Neural cell (in vitro differentiated cells): Measurements from ENCODE around the gene IL17RC. TPM values are rescaled to one million over a fixed set of nuclear protein-coding genes. Genes with fewer than 3 reads are reported as not detected.

Experiments
- H2AFZ ChIP-seq: fragments of 200-600, 300-800 bp; sonication (generic), shearing (Covaris generic); 2 replicates; pipeline ENCODE4 v1.6.0; 2014; ENCODE audit warnings: low read depth, mild to moderate bottlenecking, antibody characterized with exemption, low read length, moderate library complexity
- H3F3A ChIP-seq: fragments of 200-600 bp; shearing (Covaris generic); 2 replicates; pipeline ENCODE4 v1.6.1; 2016; ENCODE audit warnings: mild to moderate bottlenecking, moderate library complexity, mixed read lengths, antibody characterized with exemption, low read length; ENCODE audit not compliant: insufficient read depth, poor library complexity, severe bottlenecking
- H3K27ac ChIP-seq: fragments of 200-600, 300-800 bp; sonication (generic), shearing (Covaris generic); 2 replicates; pipeline ENCODE4 v1.5.1; 2014; ENCODE audit warnings: mild to moderate bottlenecking, low read length, moderate library complexity
- H3K27me3 ChIP-seq: fragments of 300-800, 200-600 bp; sonication (generic), shearing (Covaris generic); 2 replicates; pipeline ENCODE4 v1.6.0; 2014; ENCODE audit warnings: mild to moderate bottlenecking, low read depth, low read length, moderate library complexity; ENCODE audit not compliant: insufficient read depth
- H3K36me3 ChIP-seq: fragments of 300-800, 200-600 bp; sonication (generic), shearing (Covaris generic); 2 replicates; pipeline ENCODE4 v1.5.1; 2014; ENCODE audit warnings: mild to moderate bottlenecking, antibody characterized with exemption, low read length, moderate library complexity; ENCODE audit not compliant: insufficient read depth
- H3K4me2 ChIP-seq: fragments of 300-800, 200-600 bp; sonication (generic), shearing (Covaris generic); 2 replicates; pipeline ENCODE4 v1.6.0; 2014; ENCODE audit warnings: mild to moderate bottlenecking, low read length
- H3K4me3 ChIP-seq: fragments of 300-800, 200-600 bp; sonication (generic), shearing (Covaris generic); 2 replicates; pipeline ENCODE4 v1.5.1; 2014; ENCODE audit warnings: mild to moderate bottlenecking, low read length, moderate library complexity
- H3K79me2 ChIP-seq: fragments of 200-600 bp; shearing (Covaris generic); replicated peaks from 2 replicates; pipeline ENCODE4 v1.6.0; 2014; ENCODE audit warnings: mild to moderate bottlenecking, low read length, moderate library complexity; ENCODE audit not compliant: insufficient read depth
- H3K9ac ChIP-seq: fragments of 300-800, 200-600 bp; sonication (generic), shearing (Covaris generic); 2 replicates; pipeline ENCODE4 v1.6.1; 2016; ENCODE audit warnings: mild to moderate bottlenecking, low read length, mixed read lengths
- H3K9me2 ChIP-seq: fragments of 200-600 bp; shearing (Covaris generic); 2 replicates; pipeline ENCODE4 v1.6.1; 2016; ENCODE audit warnings: mild to moderate bottlenecking, low read length, mixed read lengths; ENCODE audit not compliant: insufficient read depth
- H3K9me3 ChIP-seq: fragments of 200-600, 300-800 bp; sonication (generic), shearing (Covaris generic); 2 replicates; pipeline ENCODE4 v1.6.1; 2016; ENCODE audit warnings: mild to moderate bottlenecking, mixed run types, low read length, moderate library complexity, mixed read lengths
- H4K20me1 ChIP-seq: fragments of 200-600 bp; shearing (Covaris generic); 2 replicates; pipeline ENCODE4 v1.6.1; 2016; ENCODE audit warnings: mild to moderate bottlenecking, mixed run types; ENCODE audit not compliant: insufficient read depth
- CTCF ChIP-seq: fragments of 450-650 bp; IDR thresholded peaks from 2 replicates; pipeline ENCODE4 v1.5.1; 2014; ENCODE audit warnings: antibody characterized with exemption, mild to moderate bottlenecking, moderate library complexity; ENCODE audit not compliant: poor library complexity, severe bottlenecking
- EP300 ChIP-seq: fragments of 450-650 bp; conservative IDR thresholded peaks from 2 replicates; pipeline ENCODE4 v1.6.1; 2014; ENCODE audit warnings: antibody characterized with exemption, mild to moderate bottlenecking, moderate library complexity; ENCODE audit not compliant: poor library complexity, severe bottlenecking
- EZH2 ChIP-seq: fragments of 200-600, 300-800 bp; shearing (Covaris generic), sonication (generic); IDR thresholded peaks from 2 replicates; pipeline ENCODE4 v1.6.1; 2014; ENCODE audit warnings: antibody characterized with exemption, low read length, borderline replicate concordance, mild to moderate bottlenecking; ENCODE audit not compliant: insufficient read depth, poor library complexity, severe bottlenecking
- MXI1 ChIP-seq: fragments of 450-650 bp; conservative IDR thresholded peaks from 2 replicates; pipeline ENCODE4 v1.6.1; 2014; ENCODE audit warnings: antibody characterized with exemption, mild to moderate bottlenecking; ENCODE audit not compliant: poor library complexity, severe bottlenecking
- POLR2AphosphoS5 ChIP-seq: IDR thresholded peaks from 2 replicates; pipeline ENCODE4 v1.6.1; 2012
- RAD21 ChIP-seq: fragments of 450-650 bp; conservative IDR thresholded peaks from 2 replicates; pipeline ENCODE4 v1.6.1; 2014; ENCODE audit warnings: antibody characterized with exemption, mild to moderate bottlenecking, moderate library complexity
- REST ChIP-seq: IDR thresholded peaks from 2 replicates; pipeline ENCODE4 v1.6.1; 2012; ENCODE audit warnings: borderline replicate concordance
- SMC3 ChIP-seq: fragments of 450-650 bp; conservative IDR thresholded peaks from 2 replicates; pipeline ENCODE4 v1.6.1; 2014; ENCODE audit warnings: antibody characterized with exemption, mild to moderate bottlenecking, moderate library complexity; ENCODE audit not compliant: poor library complexity
- TAF1 ChIP-seq: IDR thresholded peaks from 2 replicates; pipeline ENCODE4 v1.6.1; 2012; ENCODE audit warnings: low read depth
- polyA plus RNA-seq: library from polyadenylated mRNA; depleted of rRNA; stranded (reverse); fragments of >200 nt; gene quantifications from 2 replicates; pipeline ENCODE4 v1.2.3, GENCODE V29; 2014

Gene IL17RC
- polyA plus RNA-seq, 1 donor from 2014 or later, result not detected

DNA sequence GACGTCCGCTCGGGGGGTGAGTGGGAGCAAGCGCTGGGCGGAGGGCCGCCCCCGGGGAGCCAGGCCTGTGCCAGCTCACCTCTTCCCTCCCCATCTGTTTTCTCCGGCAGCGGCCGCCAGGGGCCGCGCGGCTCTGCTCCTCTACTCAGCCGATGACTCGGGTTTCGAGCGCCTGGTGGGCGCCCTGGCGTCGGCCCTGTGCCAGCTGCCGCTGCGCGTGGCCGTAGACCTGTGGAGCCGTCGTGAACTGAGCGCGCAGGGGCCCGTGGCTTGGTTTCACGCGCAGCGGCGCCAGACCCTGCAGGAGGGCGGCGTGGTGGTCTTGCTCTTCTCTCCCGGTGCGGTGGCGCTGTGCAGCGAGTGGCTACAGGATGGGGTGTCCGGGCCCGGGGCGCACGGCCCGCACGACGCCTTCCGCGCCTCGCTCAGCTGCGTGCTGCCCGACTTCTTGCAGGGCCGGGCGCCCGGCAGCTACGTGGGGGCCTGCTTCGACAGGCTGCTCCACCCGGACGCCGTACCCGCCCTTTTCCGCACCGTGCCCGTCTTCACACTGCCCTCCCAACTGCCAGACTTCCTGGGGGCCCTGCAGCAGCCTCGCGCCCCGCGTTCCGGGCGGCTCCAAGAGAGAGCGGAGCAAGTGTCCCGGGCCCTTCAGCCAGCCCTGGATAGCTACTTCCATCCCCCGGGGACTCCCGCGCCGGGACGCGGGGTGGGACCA is 16.1 kb downstream of the IL17RC start:
- no peaks in the 10 kb centered on the region for H3K9me3 ChIP-seq
- H3K9me2 ChIP-seq, result no peaks in the 10 kb centered on the region
- no peaks in the 10 kb centered on the region for H3K79me2 ChIP-seq
- TF ChIP-seq EZH2 (no peak), MXI1 (no peak), CTCF (peak; percentile 83), REST (no peak), POLR2AphosphoS5 (peak; percentile 12), RAD21 (peak; percentile 61), SMC3 (peak; percentile 72), TAF1 (peak; percentile 33), EP300 (no peak)
- H3K27ac ChIP-seq, result peak overlapping the region; percentile 79
- H3K4me2 ChIP-seq, result peak overlapping the region; percentile 62
- peak overlapping the region; percentile 86 for H3K4me3 ChIP-seq
- H2AFZ ChIP-seq, result peak overlapping the region; percentile 78
- H3K9ac ChIP-seq, result peak overlapping the region; percentile 83
- no peaks in the 10 kb centered on the region for H3K36me3 ChIP-seq
- no peaks in the 10 kb centered on the region for H3F3A ChIP-seq
- no peaks in the 10 kb centered on the region for H4K20me1 ChIP-seq
- no peaks in the 10 kb centered on the region for H3K27me3 ChIP-seq

DNA sequence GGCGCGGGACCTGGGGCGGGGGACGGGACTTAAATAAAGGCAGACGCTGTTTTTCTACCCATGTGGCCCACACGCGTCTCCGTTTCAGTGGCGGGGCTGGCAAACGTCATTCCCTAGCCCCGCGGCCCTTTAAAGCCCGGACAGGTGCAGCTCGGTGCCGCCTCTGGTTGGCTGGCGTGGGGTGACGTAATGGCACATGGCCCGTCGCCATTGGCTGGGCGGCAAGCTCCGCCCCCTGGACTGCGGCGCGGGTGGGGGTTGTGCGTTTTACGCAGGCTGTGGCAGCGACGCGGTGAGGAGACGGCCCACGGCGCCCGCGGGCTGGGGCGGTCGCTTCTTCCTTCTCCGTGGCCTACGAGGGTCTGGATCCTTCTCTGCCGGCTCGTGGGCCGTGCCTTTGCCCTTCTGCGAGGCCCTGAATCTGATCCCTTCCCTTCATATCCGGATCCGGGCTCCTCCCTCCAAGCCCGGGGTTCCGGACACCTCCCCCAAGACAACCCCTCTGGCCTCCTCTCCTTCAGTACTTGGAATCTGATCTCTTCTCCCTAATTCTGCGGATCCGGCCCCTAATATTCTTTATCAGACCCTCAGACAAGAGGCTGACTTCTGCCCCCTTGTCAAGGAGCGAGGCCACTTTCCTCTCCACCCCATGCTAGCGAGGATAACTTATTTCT is 16.8 kb downstream of the IL17RC start, which contains the start of gene CRELD1:
Gene CRELD1, plus strand, starts transcription at position 274 of the 674 bp plus-strand sequence. CDS start 605 bp downstream, outside the sequence.
- no peaks in the 10 kb centered on the region for H3K36me3 ChIP-seq
- no peaks in the 10 kb centered on the region for H3K79me2 ChIP-seq
- no peaks in the 10 kb centered on the region for H4K20me1 ChIP-seq
- peak within 1 kb of the TSS; percentile 78 for H2AFZ ChIP-seq
- no peaks in the 10 kb centered on the region for H3K9me2 ChIP-seq
- TF ChIP-seq POLR2AphosphoS5 (peak; percentile 85), REST (peak; percentile 23), RAD21 (no peak), MXI1 (peak; percentile 96), SMC3 (peak; percentile 10), TAF1 (peak; percentile 65), EZH2 (no peak), CTCF (no peak), EP300 (peak; percentile 10)
- no peaks in the 10 kb centered on the region for H3K9me3 ChIP-seq
- no peaks in the 10 kb centered on the region for H3K27me3 ChIP-seq
- H3F3A ChIP-seq, result no peaks in the 10 kb centered on the region
- peak within 1 kb of the TSS; percentile 95 for H3K4me2 ChIP-seq
- H3K4me3 ChIP-seq, result peak within 1 kb of the TSS; percentile 86
- peak within 1 kb of the TSS; percentile 83 for H3K9ac ChIP-seq
- H3K27ac ChIP-seq, result peak within 1 kb of the TSS; percentile 79
